CD1c-positive myeloid dendritic cell (primary cell): ENCODE data around the gene EN2.

Experiments
- DNase-seq: peaks from one replicate; pipeline ENCODE4 v3.0.0-alpha.2; 2016; ENCODE audit errors: extremely low spot score

EN2 gene

DNA sequence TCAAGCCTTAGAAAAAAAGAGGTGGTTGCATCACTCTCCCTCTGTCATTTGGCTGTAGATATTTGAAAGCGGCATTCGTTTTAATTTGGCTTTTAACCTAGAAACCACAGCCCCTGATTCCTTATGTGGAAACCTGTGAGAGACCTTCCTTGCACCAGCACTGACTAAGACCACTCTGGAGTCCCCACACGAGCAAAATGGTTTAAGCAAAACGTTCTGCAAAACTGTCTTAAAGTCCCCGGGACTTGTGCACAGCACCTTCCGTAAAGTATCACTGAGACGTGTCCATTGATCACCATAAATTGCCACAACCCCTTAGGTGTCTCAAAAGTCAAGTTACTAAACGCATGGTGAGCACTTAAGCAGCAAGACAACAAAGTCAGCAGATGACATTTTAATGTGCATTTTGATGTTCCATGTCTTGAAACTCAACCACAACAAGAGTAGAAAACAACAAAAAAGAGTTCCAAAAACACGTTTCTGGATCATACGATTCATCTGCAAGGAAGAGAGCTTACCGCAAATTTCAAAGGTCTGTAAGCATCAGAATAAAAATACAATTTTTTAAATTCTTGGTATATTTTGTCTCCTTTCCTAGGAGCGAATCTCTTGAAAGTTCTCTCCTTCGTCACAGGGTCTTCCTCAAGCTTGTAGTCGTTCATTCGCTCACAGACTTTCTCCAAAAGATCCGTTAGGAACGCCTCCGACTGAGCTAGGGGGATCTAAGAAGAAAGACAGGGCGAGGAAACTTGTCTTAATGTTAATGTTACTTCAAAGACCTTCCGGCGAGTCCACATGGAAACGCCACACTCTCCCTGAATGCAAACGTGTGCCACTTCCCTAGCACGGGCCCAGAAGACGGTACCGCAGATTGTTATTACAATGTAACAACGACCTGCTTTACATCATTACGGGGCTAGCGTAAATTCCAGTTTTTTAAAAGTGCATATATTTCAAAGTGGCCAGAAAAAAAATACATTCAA, 50.7 kb downstream of the EN2 start:
- no peak for DNase-seq

DNA sequence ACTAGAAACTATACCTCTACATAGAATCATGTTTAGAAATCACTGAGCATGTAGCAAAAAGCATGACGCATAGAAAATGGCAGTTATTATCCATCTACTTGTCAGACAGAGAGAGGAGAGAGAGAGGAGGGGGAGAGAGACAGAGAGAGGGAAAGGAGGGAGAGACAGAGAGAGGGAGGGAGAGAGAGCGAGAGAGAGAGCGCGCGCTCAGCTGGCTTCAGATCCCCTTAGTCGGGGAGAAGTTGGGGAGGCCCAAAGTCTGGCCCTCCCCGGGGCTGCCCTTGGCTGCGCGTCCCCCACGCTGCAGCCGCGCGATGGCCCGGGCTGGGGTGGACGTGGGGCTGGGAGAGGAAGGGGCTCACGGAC, 51.4 kb downstream of the EN2 start:
- no peak for DNase-seq

DNA sequence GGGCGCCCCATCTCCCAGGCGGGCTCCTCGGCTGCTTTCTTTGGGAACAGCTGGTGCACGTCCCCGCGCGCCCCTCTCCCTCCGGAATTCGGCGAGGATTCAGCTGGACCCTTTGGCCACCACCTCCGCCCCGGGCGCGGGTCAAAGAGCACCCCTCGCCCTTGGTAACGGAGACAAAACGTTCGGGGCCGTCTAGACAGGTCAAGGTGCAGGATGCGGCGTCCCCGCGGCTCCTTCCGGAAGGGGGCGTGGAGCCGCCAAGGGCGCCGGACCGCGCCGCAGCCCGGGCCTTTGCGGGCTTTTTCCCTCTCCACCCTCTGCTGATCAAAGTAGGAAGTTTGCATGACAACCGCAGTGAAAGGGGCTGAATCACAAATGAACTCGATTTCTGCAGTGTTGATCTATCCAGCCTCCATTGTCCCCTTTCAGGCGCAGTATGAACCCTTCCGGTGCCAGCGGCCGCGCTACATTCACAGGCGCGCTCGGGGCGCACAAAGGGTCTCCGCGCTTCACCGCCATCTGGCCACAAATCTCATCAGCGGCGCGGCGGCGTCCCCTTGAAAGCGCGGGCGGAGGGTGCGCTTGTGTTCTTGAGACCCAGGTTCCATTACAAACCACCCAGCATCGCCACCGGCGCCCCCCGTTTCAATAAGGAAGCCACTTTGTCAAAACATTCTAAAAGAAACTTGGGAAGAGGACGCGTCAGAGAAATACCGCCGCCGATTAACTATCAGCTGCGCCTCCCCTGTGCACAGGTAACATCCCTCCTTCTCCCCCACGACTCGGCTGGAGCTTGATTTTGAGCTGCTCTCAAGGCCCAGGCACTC, 52.0 kb downstream of the EN2 start:
- DNase-seq: no peak

DNA sequence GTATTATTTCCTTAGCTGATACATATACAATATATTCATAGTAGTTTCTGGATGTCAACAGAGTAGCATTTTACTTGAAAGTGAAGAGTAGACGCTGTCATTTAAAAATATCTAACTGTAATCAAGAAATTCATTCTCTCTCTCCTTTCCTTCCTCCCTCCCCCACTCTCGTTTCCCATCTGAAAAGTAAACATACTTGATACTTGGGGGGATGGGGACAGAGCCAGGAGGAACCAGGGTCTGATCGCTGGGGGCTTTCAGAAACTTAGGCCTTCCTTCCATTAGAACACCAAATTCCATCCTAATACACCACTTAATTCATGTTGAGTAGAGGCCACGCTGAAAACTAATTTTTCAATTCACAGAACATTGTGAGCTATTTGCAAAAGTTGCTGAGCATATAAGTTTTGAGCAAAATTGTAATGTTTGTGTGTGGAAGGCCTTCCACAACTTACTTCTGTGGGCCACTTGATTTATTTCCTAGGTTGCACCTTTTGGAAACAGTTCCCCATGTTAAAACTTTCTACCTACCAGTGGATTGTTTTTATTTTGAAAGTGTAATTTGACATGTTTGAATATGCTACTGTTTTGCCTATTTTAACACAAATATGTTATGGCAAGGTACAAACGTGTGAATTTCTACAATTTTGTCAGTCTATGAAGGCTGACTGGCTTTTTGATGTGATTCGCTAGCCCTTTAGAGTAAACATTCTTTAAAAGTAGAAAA, 53.2 kb downstream of the EN2 start:
- DNase-seq: no peak

DNA sequence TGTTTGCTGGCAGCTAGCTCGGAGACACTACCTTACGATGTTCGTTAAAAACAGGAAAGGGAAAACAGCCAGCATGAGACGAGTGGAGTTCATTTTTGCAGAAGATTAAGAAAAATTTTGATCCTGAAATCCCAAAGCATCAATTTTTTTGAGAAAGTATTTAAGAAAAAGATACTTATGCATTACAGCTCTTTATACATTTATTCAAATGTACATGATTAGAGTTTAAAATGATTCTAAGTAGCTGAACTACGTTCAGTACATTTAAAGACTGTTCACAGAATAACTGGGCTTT, 53.7 kb downstream of the EN2 start:
- DNase-seq: no peak

DNA sequence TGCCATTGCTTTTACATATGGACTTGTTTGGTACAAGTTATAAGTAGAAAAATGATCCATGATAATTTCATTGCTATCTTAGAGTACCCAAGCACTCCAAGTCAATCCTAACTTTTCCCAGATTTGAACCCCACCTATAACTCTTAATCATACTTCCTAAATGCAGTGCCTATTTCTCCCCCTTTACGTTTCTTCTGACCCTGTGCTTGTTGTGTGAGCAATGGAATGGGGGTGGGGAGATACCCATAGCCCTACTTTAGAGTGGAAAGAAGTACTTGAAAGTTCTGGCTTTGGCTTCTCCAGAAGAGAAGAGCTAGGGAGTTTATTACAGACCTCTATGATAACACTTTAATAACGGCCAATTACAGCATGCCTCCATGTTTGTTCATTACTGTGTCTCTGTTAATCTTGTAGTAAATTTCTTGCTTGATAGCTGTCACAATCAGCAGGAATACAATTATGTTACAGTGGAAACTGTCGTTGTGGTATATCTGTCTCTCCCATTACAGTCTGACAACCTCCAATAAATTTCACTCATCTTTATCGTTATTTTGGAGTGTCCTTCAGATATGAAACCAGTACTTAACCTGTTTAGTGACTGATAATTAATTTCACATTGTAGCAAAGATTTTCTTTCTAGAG, 54.4 kb downstream of the EN2 start:
- DNase-seq: no peak

DNA sequence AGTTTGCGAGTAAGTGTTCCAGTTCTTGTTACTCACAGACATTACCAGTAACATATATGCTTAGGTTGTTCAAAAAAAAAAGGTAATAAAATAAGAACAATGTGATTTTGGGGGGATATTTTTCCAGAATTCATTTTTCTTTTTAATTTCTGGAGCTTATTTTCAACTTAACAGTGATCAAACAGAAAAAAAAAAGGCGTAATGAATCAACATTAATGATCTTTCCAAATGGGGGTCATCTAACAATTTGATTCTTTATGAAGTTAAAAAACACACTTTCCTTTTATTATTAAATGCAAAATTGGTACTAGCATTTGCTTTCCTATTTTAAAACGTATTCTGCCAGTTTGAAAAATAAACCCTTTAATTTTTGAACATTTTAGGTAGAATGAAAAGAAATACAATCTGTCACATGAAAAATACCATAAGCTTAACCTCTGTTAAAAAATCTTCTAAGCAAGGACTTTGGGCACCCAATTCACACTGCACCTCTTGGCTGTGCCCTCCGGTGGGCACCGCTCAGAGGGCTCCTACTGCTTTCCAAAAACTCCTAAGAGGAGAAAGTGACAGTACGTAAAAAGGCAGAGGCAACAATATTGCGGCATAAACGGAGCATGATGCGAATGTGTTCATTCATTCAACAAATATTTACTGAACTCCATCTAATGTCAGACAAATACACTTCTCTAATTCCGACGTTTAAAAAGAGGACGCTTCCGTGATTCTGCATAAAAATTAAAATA, 55.8 kb downstream of the EN2 start:
- no peak for DNase-seq

DNA sequence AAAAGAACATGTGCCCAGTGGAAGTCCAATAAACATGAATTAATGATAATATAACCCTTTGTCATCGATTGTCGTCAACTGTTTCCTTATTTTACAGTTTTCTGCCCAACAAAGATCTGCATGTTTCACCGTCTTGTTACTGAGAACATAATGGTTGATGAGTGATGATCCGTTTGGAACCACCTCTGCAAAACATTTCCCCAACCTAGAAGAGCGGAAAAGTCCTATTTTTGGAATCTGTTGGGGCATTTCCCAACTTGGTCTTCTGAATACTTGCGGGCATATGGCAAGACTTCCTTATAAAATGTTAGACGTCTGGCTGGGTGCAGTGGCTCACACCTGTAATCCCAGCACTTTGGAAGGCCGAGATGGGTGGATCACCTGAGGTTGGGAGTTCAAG, 56.4 kb downstream of the EN2 start:
- no peak for DNase-seq
